ENCODE results near the gene OXNAD1. TPM values are rescaled to one million over a fixed set of nuclear protein-coding genes. Genes with fewer than 3 reads are reported as not detected.
A peak's percentile ranks its signal among the peaks of the same experiment; 100 is the strongest.

The OXNAD1 gene
- total RNA-seq, 2 donors from 2014 or later, result 16.2 to 16.3 TPM

DNA sequence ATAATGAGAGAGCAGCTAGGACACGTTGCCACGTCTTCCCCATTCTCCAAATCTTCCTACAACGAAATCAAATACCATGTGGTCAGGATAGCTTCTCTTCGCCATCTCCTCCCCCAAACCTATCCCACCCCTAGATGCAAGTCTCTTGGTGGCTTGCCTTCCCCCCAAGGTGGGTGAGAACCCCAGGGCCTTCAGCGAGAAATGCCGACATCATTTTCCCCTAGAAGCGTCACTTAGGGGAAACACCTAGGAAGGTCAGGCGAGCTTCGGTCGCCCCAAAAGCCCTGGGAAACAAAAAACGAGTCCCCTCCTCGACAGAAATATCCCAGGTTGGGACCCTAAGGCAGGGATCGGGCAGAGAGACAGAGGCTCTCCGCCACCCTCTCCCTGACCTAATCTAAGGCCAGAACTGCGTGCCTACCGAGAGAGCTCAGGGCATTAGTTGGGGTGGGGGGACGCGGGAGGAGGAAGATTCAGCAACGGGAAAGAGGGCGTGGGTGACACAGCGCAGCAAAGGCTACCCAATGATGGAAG lies 771 bp upstream of the OXNAD1 start:
- Histone ChIP-seq H3K4me3 (peak overlapping the region; percentile 59 to 83), H3K4me1 (replicated peaks) (peaks cover 10% of the 10 kb centered on the region), H3K27ac (peak overlapping the region; percentile 83 to 85), H3K27me3 (replicated peaks; ENCODE audit: insufficient read depth) (no peaks in the 10 kb centered on the region), H3K9me3 (no peaks in the 10 kb centered on the region), H3K36me3 (no peaks in the 10 kb centered on the region)
- TF ChIP-seq, protein P1, sequence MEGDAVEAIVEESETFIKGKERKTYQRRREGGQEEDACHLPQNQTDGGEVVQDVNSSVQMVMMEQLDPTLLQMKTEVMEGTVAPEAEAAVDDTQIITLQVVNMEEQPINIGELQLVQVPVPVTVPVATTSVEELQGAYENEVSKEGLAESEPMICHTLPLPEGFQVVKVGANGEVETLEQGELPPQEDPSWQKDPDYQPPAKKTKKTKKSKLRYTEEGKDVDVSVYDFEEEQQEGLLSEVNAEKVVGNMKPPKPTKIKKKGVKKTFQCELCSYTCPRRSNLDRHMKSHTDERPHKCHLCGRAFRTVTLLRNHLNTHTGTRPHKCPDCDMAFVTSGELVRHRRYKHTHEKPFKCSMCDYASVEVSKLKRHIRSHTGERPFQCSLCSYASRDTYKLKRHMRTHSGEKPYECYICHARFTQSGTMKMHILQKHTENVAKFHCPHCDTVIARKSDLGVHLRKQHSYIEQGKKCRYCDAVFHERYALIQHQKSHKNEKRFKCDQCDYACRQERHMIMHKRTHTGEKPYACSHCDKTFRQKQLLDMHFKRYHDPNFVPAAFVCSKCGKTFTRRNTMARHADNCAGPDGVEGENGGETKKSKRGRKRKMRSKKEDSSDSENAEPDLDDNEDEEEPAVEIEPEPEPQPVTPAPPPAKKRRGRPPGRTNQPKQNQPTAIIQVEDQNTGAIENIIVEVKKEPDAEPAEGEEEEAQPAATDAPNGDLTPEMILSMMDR (IDR thresholded peaks at IDR 0.05), result no peak
- TF ChIP-seq POLR2AphosphoS5 (IDR thresholded peaks at IDR 0.05), result no peak
- TF ChIP-seq POLR2A (IDR thresholded peaks at IDR 0.05), result no peak
- WGBS, result 1% methylated on average over 21 of the region's 21 CpGs
- DNase-seq (ENCODE audit: low spot score), result no peak
- intact Hi-C loops (cut with DNase I), result no loop called here

DNA sequence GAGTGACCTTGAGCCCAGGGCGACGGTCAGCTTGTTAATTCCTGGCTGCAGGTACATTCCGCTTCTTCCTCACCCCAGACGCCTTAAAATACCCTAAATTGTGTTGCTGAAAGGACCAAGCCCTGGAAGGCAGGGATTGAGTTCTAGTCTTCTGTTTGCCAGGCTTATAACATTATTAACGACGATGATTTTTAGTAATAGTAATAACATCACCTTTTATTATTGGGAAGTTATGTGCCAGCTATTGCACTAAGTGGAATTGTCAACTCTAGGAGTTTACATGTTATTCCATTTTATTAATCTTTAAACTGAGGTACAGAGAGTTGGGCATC lies 409 bp downstream of the OXNAD1 start:
- no peaks in the 10 kb centered on the region for H3K27me3 ChIP-seq (replicated peaks; ENCODE audit: insufficient read depth)
- peak overlapping the region; percentile 83 to 85 for H3K27ac ChIP-seq
- WGBS, result 0% methylated on average over 6 of the region's 6 CpGs
- peaks cover 10% of the 10 kb centered on the region for H3K4me1 ChIP-seq (replicated peaks)
- no peaks in the 10 kb centered on the region for H3K36me3 ChIP-seq
- DNase-seq (ENCODE audit: low spot score), result no peak
- intact Hi-C loops (cut with DNase I), result no loop called here
- peak overlapping the region; percentile 59 to 83 for H3K4me3 ChIP-seq
- TF ChIP-seq POLR2A (IDR thresholded peaks at IDR 0.05), result no peak
- no peak for TF ChIP-seq POLR2AphosphoS5 (IDR thresholded peaks at IDR 0.05)
- TF ChIP-seq, protein P1 (IDR thresholded peaks at IDR 0.05), result no peak
- no peaks in the 10 kb centered on the region for H3K9me3 ChIP-seq

DNA sequence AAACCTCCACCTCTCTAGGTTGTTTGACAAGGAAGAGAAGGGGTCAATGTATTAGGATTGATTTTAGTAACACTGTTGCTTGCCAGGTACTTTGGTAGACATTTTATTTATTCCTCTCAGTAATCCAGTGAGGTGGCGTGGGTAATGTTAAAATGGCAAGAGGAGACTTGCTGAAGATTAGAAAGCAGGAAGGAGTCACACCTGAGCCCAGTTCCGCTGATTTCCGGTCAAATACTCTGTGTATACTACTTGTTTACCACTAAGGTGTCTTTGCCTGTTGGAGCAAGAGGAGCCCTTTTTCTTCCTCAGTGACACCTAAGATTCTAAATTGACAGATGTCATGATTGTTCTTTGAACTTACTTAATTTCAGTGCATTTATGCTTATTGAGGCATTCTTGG lies 1.7 kb downstream of the OXNAD1 start:
- Histone ChIP-seq H3K4me3 (no peak overlapping the region), H3K36me3 (no peaks in the 10 kb centered on the region), H3K4me1 (replicated peaks) (peaks cover 10% of the 10 kb centered on the region), H3K9me3 (no peaks in the 10 kb centered on the region), H3K27me3 (replicated peaks; ENCODE audit: insufficient read depth) (no peaks in the 10 kb centered on the region), H3K27ac (no peak overlapping the region)
- intact Hi-C loops (cut with DNase I), result no loop called here
- DNase-seq (ENCODE audit: low spot score), result no peak
- TF ChIP-seq POLR2A (IDR thresholded peaks at IDR 0.05) (no peak), POLR2AphosphoS5 (IDR thresholded peaks at IDR 0.05) (no peak)
- TF ChIP-seq, protein P1 (IDR thresholded peaks at IDR 0.05), result no peak
- WGBS, result 53% methylated on average over 3 of the region's 3 CpGs

DNA sequence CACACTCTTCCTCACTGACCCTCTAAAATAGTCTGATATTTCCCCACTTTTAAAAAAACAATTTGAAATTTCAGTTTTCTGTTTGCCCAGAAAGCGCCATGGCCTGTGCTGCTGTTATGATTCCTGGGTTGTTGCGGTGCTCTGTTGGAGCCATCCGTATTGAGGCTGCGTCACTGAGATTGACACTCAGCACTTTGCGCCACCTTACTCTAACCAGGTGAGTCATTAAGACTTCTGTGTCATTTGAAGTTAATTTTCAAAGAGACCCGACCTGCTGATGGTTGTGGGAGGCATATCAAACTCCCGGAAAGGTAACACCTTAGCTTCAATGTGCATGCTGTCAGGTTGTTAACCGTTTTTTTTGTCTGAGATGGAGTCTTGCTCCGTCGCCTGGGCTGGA lies 5.8 kb downstream of the OXNAD1 start:
- H3K27ac ChIP-seq, result no peak overlapping the region
- H3K36me3 ChIP-seq, result no peaks in the 10 kb centered on the region
- DNase-seq (ENCODE audit: low spot score), result no peak
- peaks cover 2% of the 10 kb centered on the region for H3K4me1 ChIP-seq (replicated peaks)
- WGBS, result 94% methylated on average over 10 of the region's 10 CpGs
- H3K9me3 ChIP-seq, result no peaks in the 10 kb centered on the region
- no peaks in the 10 kb centered on the region for H3K27me3 ChIP-seq (replicated peaks; ENCODE audit: insufficient read depth)
- TF ChIP-seq POLR2AphosphoS5 (IDR thresholded peaks at IDR 0.05) (no peak), POLR2A (IDR thresholded peaks at IDR 0.05) (no peak)
- TF ChIP-seq, protein P1 (IDR thresholded peaks at IDR 0.05), result no peak
- intact Hi-C loops (cut with DNase I), result no loop called here
- no peak overlapping the region for H3K4me3 ChIP-seq

DNA sequence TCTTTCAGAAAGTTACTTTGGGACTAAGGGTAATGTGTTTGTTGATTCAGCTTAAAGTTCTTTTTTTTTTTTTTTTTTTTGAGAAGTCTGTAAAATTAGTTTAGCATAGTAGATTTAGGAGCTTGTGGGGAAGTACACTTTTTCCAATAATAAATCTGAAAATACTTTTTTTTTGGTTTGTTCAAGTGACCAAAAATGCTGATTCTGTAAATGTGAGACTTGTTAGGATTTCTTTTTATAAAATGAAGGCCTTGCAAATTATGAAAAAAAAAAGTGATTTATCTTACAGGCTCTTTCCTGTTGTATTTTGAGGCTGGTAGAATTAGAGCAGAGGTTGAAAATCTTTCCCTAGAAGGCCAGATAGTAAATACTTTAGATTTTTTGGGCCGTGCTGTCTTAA lies 7.6 kb downstream of the OXNAD1 start:
- TF ChIP-seq POLR2AphosphoS5 (IDR thresholded peaks at IDR 0.05) (no peak), POLR2A (IDR thresholded peaks at IDR 0.05) (no peak)
- TF ChIP-seq, protein P1 (IDR thresholded peaks at IDR 0.05), result no peak
- no peak for DNase-seq (ENCODE audit: low spot score)
- no peak overlapping the region for H3K4me3 ChIP-seq
- no peaks in the 10 kb centered on the region for H3K27me3 ChIP-seq (replicated peaks; ENCODE audit: insufficient read depth)
- no peaks in the 10 kb centered on the region for H3K9me3 ChIP-seq
- WGBS, result 69% methylated on average over 1 of the region's 1 CpG
- H3K4me1 ChIP-seq (replicated peaks), result no peaks in the 10 kb centered on the region
- no peak overlapping the region for H3K27ac ChIP-seq
- no peaks in the 10 kb centered on the region for H3K36me3 ChIP-seq
- intact Hi-C loops (cut with DNase I), result no loop called here
